GM18511 (cell line): ENCODE results near the gene ZNF213.

Source experiments
- ATAC-seq: cut with Tn5 transposase; IDR thresholded peaks from one replicate; pipeline ENCODE4 v1.9.1; 2021; ENCODE audit warnings: mild to moderate bottlenecking, moderate library complexity; ENCODE audit not compliant: unreplicated experiment

ZNF213 gene

GRCh38 chr16:3190949-3191353, 56.1 kb downstream of the ZNF213 start:
- no peak for ATAC-seq
